ENCODE data around the gene CHRM4.

DNA sequence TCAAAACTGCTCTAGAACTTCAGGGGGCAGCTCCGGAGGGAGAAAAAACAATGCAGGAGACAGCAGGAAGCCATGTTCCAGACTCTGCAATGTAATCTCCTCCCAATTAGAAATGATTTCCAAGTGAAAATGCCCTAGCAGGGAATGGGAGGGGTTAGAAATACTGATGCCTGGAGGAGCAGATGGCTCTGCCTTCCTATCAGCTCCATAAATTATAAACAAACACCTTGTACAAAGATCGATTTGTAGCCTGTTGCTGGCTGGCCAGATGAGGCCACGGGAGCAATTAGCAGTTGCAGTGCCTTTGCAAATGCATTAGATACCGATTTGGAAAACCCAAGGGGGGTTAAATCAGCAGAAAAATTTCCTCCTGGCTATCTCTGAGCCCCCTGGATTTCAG lies 46.6 kb upstream of the CHRM4 start:
- TF ChIP-seq, protein P1, sequence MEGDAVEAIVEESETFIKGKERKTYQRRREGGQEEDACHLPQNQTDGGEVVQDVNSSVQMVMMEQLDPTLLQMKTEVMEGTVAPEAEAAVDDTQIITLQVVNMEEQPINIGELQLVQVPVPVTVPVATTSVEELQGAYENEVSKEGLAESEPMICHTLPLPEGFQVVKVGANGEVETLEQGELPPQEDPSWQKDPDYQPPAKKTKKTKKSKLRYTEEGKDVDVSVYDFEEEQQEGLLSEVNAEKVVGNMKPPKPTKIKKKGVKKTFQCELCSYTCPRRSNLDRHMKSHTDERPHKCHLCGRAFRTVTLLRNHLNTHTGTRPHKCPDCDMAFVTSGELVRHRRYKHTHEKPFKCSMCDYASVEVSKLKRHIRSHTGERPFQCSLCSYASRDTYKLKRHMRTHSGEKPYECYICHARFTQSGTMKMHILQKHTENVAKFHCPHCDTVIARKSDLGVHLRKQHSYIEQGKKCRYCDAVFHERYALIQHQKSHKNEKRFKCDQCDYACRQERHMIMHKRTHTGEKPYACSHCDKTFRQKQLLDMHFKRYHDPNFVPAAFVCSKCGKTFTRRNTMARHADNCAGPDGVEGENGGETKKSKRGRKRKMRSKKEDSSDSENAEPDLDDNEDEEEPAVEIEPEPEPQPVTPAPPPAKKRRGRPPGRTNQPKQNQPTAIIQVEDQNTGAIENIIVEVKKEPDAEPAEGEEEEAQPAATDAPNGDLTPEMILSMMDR (conservative IDR thresholded peaks at IDR 0.05; ENCODE audit: low read length), result no peak
- TF ChIP-seq EZH2phosphoT487 (IDR thresholded peaks at IDR 0.05; ENCODE audit: borderline replicate concordance, low read depth, low read length), result no peak
